GM21447 (cell line): ENCODE measurements around the gene PKP4.

Experiments used
- ATAC-seq: cut with Tn5 transposase; IDR thresholded peaks from one replicate; pipeline ENCODE4 v1.9.1; 2021; ENCODE audit not compliant: unreplicated experiment

The PKP4 gene

DNA sequence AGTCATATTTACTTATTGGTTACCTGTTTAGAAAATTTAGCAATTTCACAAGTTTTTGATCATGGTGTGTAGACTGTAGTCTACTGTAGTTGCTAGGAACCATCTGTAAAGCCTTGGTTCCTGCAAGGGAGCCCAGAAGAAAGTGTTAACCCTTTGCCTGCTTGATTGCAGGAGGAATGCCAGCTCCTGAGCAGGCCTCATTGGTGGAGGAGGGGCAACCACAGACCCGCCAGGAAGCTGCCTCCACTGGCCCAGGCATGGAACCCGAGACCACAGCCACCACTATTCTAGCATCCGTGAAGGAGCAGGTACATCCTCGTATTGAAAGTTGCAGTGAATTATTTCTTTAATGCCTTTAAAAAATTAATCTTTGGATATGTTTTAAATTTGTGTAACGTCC is 76.3 kb downstream of the PKP4 start:
- ATAC-seq = no peak

DNA sequence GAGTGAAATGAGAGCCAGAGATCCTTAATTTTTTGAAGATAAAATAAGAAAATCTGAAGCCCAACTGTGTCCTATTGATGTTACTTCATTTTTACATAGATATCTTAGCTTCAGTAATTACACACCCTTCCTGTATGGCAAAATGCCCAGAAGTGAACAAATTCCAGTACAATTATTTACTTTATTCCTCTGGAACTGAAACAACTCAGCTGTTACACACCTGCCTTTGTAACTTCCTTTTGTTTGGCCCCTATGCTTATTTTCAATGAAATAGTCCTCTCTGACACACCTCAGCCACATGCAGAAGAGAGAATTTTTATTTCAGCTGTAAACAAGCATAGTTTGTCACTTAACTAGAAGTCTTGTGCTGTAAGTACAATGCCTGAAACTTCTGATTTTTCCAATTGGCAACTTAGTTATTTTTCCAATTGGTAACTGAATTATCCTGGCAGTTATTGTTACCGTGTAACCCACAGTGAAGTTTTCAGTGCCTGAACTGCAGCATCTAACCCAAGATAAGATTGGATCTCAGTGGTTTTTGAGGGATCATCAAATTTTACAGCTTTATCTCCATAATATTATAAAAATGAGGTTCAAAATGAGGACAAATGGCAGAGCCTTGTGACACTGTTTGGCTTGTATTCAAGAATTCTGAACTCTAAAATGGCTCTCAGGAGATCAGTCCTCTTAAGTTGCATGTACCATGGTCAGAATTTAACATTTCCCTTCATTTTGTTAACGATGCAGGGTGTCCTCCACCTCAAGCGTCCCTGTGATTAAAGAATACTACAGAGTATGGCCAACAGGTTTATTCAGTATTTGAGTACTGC is 82.6 kb downstream of the PKP4 start:
- ATAC-seq = peak; percentile 54

DNA sequence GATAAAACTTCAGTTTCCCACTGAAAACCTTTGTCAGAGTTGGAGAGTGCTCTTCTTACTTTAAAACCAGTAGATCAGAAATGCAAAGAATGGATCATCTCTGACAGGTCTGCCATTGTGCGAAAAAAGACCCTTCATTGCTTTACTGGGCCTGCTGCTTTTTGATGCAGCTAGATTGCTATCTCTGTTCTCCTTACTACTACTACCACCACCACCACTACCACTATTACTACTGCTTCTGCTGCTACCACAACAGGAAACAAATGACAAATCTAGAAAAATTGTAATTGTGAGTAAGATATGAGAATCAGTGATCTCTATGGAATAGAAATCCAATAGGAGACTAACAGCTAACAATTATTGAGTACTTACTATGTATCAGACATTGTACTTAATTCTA is 85.8 kb downstream of the PKP4 start:
- ATAC-seq = no peak

DNA sequence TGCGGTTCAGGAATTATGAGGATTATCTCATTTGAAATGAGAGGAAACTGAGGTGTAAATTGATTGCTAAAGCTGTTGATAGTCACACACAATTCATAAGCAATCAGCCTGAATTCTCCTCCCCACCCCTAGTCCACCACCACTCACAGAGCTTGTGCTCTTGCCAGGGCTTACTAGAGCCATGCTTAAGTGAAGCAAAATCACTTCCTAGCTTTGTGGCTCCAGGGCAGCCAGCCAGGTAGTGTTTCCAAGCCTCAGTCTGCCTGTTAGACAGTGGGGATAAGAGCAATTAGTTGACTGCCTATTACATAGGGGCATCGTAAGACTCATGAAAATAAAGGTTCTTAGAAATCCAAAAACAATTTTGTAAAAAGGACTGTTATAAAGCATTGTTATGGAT is 87.2 kb downstream of the PKP4 start:
- no peak for ATAC-seq

DNA sequence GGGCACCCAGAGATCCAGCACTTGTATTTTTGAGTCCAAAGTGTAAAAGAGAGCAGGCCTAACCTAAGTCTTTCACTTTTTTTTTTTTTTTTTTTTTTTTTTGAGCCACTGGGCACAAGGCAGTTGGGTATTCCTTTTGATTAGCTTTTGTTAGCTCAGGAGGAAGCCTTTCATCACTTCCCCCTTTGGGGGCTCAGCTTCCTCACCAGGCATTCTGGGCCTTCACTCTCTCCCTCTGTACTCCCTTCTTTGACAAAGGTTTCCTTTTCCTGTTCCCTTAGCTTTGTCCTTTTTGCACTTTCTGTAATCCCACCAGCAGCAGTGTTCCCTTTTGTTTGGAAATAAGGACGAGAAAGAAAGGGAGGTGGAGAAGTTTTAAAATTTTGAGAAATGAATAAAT is 88.2 kb downstream of the PKP4 start:
- ATAC-seq = no peak

DNA sequence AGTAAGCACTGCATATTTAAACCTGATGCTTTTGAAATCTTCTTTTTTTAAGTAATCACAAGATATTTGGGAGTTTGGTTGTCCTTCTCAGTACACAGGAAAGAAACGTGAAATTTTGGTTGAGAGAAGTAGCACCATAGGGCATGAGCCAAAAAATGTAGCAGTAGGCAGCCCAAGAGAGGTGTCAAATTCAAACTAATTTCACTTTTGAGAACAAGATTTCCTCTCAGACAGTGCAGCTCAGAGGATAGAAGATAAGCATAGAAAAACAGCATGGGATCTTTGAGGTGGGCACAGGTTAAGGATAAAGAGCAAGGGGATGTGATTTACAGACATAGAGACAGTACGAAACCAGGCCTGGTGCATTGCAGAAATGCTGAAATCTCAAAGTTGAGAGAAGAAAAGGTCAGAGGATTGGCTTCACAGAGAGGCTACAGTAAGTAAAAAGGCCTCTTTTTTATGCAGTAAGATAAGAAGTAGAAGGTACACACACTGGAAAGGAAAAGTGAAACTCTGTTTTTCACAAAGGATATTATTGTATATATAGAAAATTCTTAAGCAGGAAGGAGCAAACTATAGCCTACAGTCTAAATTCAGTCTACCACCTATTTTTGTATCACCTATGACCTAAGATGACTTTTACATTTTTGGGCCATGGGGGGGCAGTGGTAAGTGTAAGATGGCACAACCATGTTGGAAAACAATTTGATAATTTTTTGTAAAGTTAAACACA is 89.8 kb downstream of the PKP4 start:
- peak; percentile 85 for ATAC-seq

DNA sequence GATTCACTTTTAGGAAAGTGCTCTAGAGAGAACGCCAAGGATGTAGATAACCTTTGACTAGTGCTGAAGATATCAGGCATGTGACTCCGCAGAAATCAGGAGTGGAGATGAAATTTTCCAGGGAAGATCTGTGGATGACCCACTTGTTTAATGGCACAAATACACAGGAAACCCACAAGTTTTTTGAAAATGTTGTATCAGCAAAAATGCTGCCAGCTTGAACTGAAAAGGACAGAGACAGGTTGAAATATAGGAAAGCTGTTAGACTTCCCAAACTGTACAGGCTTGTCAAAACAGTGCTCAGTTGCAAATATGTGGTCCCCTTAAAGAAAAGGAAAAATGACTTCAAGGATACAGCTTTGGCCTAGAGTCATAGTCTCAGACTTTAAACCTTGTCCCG is 96.5 kb downstream of the PKP4 start:
- no peak for ATAC-seq

DNA sequence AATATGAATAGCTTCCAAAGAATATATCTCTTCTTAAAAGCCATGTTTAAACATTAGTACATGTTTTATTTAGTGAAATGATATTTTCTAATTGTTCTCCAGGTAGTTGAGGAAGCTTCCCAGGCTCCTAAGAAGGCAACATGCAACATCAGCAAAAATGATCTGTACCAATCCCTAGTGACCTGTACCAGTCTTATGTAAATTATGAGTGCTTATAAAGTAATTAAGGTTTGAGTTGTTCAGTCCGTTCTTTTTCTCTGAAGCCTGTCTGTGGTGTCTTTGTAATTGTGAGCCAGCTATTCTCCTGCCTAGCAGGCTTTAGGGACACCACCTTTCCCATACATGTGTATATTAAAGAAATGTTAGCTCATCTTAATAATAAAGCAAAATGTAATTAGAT is 98.2 kb downstream of the PKP4 start:
- ATAC-seq = no peak

DNA sequence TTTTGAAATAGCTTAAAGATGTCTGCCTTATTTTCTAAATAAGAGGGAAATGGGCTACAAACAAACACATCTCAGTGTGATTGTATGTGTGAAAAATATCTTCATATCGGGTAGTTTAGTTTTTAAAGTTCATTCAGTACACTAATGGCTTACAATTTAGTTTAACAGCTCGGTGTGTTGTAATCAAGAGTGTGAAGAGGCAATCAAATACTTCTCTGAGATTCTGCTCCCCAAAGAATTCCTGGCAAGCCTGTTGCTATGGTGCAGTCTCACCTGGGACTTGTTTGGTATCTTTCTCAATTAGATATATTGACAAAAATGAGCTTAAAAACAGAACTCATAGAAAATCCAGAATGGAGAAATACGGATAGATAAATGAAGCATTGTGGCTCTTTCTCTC is 99.4 kb downstream of the PKP4 start:
- no peak for ATAC-seq

DNA sequence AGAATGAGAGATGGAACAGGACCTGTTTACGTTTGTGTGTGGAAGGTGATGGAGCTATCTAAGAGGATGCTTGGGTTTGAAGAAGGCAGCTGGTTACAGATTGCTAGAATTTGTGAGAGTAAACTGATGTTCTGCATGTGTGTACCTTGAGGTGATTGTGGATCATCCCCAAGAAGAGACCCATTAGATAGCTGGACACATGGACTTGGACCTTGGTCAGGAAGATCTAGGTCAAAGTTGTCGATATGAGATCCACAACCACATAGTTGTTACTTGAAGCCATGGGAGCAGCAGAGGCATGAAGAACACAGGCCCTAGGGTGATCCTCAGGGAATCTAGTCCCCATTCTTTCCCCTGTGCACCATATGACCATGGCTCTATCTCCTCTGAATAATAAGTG is 101.0 kb downstream of the PKP4 start:
- ATAC-seq = no peak

DNA sequence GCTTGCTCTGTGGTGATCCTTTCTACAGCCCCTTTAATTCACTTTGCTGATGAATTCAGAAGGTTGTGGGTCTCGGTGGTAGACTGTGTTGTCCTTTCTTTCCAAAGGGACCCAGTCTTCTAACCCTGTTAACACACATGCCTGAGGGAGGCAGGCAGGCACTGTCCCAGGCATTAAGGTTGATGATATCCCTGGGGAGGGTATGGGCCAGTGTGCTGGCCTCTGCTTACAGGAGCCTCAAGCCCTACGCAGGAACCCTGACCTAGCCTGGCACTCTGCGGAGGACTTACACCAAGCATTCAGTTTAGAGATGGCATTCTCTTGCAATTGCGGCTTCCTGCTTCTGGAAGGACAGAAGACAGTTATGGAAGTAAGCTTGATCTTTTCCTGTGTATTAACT is 102.5 kb downstream of the PKP4 start:
- ATAC-seq = no peak

DNA sequence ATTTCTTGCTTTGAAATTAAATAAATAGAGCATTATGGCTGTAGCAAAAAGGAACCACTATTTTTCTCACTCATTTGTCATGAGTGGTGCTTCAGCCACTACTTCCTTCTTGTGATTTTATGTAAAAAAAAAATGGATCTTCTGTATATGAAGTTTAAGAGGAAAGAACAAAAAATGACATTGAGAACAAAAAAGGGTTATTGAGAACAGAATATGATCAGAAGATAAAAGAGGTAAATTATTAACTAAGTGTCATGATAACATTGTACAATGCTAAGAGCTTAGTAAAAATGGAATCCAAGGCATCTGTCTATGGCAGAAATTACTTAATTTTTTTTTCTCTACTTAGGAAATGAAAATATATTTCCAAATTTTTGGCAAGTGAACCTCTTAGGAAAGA is 103.5 kb downstream of the PKP4 start:
- no peak for ATAC-seq

DNA sequence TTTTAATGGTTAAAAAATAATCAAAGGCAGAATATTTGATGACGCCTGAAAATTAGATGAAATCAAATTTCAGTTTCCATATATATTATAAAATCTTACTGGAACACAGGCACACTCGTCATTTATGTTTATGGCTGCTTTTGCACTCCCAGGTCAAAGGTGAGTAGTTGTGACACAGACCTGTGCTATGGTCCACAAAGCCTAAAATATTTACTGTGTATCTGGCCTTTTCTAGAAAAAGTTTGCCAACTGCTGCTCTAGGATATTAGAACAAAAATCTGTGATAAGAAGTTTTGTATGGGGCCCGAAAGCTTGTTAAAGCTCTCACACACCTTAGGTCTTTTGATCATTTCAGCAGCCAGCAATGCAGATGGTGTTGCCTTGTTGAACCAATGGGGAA is 104.3 kb downstream of the PKP4 start:
- ATAC-seq = no peak

DNA sequence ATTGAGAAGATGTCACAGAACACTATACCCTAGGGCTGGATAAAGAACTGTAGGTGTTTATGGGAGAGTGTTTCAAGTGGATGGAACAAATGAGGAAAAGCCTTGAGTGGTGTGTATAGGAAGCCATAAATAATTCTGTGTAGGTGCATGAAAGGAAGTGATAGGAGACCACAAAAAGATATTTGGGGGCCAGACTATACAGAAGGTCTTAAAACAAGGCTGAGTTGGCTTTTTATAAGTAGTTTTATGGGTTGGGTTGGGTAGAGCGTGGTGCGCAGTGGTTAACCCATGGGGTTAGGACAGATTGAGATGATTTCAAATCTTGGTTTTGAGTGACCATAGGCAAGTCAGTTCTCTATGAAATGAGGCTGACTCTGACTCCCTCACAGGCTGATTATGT is 110.5 kb downstream of the PKP4 start:
- ATAC-seq = no peak

DNA sequence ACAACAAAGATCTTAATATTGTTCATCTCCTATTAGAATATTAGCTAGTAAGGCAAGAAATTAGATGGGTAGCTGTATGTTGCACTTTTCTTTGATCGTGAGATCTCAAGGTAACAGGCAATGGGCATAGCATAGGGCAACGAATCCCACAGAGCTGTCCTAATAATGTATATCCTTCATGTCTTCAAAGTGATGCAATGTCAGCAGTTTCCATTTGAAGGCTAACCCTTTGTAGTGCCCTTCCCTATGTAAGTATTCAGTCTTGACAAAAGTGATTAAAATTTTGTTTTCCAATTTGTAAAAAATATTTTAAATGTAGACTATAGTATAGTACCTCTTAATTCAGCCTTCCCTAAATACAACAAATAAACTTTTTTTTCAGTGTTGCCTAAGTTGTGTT is 112.5 kb downstream of the PKP4 start:
- ATAC-seq = no peak

DNA sequence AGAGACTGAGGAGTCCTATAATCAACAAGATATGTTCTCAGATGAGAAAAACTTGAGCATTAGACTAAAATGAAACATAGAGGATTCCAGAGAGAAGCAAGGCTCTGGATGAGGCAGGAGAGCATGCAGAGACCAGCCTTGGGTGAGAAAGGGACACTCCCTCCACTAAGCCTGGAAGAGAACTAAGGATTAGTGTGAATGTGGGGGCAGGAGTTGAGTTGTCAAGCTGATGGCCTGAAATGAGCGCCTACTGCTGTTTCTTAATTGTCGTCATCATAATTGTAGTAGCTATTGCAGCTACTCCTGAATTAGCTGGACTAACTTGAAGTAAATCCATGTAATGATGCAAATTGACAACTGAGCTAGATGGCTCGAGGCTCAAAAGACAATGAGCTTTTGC is 114.1 kb downstream of the PKP4 start:
- ATAC-seq = no peak

DNA sequence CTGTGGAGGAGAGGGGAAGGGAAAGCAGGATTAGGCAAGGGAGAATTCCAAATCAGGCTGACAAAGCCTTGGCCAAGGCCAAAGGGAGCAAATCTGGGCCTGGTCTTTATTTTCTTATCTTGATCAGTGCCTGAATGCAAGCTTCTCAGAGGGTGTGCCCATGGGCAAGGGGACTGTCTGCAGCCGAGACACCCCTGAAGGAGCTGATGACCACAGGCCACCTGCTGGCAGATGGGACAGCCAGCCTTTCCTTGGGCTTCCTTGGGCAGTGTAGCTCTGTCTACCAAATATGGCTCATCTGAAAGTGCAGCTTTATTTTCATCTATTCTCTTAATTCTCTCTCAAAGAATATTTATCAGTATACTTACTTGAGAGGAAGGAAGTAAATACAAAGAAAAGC is 117.0 kb downstream of the PKP4 start:
- ATAC-seq = no peak

DNA sequence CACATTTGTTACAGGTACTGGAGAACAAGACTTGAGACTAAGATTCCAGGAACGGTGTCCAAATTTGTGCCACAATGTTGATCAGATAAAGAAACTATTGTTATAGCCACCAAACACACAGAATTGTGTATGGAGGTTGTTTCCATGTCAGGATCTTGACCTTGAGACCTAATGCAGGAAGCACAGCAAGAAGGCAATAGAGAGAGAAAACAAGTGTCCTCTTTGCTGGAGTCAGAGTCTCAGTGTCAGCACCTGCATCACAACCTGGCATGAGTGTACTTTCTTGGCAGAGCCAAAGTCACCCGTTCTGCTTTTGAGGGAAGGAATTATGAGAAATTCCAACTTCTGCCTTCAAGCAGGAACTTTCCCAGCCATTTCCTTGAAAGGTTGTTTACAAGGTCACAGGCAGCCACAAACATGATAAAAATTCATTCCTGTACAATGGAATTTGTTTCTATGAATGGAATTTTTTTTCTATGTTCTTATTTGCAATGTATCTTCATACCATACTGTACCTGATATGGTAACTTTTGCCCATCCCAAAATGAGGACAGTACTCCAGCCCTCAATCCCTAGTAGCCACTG is 118.4 kb downstream of the PKP4 start:
- ATAC-seq = no peak

DNA sequence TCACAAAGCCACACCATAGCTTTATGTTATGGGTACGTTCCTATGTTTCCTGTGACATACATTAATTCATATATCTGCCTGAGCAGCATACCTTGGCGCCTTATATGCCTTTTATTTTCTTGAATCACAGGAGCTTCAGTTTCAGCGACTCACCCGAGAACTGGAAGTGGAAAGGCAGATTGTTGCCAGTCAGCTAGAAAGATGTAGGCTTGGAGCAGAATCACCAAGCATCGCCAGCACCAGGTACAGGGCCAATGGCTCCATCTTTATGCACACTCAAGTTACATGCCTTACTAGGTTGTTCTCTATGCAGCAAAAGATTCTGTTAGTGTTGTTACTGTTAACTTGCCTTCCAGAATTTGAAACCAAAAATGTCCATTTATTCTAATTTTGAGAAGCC is 120.4 kb downstream of the PKP4 start:
- ATAC-seq = no peak

DNA sequence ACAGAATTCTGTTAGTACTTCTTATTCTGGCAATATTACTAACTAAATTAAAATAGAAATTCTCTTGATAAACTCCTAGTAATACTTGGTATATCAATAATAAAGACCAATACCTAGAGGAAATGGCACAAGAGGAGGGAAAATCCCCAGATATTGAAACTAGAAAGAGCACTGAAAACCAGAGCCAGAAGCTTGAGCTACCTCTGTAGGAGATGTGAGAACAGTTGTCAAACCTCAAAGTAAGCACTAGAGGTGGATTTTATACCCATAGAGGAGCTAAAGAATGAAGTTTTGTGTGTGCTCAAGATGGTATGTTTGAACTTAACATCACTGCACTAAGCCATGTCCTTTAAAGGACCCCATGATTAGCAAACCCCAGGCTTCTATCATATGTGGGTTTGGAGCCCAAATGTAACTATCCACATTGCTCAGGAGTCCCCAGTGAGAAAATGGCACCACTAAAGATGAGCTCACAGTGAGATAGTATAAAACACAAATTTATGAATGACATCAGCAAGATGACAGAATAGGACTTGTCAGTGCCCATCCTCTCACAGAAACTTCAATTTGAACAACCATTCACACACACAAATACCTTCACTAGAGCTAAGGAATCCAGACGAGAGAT is 122.1 kb downstream of the PKP4 start:
- peak; percentile 94 for ATAC-seq

DNA sequence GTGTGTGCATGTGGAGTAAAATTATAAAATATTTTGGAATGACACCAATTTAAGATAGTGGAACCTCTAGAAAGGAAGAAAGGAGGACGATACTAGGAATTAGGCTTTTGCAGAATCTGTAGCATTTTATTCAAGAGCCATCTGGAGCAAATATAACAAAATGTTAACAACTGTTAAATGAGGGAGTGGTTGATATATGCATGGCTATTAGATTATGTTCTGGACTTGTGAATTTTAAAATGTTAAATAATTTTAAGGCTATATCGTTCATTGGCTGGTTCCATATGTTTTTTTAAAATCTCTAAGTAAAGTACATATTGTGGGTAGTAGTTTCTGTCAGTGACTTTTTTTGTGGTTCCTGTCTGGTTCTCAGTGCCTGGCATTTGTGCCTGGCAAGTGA is 123.2 kb downstream of the PKP4 start:
- ATAC-seq = no peak

DNA sequence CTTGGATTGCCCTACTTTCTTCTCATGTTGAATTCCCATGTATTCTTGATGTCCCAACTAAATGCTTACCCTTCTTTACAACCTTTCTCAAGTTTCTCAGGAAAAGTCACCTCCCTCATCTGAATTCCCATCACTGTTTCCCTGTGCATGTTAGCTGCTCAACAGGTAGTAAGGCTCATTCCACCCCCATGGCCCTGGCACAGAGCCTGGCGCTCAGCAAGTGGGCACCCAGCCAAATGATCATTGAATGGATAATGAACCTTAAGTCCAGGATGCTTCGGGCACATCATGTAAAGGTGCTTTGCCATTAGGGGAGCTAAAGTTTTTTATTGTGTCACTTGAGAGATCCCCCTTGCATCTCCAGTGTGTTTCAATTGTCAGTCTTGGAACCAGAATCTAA is 124.0 kb downstream of the PKP4 start:
- no peak for ATAC-seq
